Ishikawa (cell line): Measurements from ENCODE around the gene CLDN6.

Experiments
- CEBPB ChIP-seq: IDR thresholded peaks from 2 replicates; pipeline ENCODE4 v1.6.1; 2012
- CREB1 ChIP-seq: IDR thresholded peaks from 2 replicates; pipeline ENCODE4 v1.6.1; 2012; ENCODE audit warnings: low read depth
- EGR1 ChIP-seq: IDR thresholded peaks from 2 replicates; pipeline ENCODE4 v1.6.1; 2012
- EP300 ChIP-seq: IDR thresholded peaks from 2 replicates; pipeline ENCODE4 v1.6.1; 2012; ENCODE audit warnings: borderline replicate concordance
- FOXM1 ChIP-seq: IDR thresholded peaks from 2 replicates; pipeline ENCODE4 v1.6.1; 2012; ENCODE audit warnings: low read depth, borderline replicate concordance
- NFIC ChIP-seq: IDR thresholded peaks from 2 replicates; pipeline ENCODE4 v1.6.1; 2012
- RAD21 ChIP-seq: IDR thresholded peaks from 2 replicates; pipeline ENCODE4 v1.6.1; 2012; ENCODE audit warnings: low read depth
- REST ChIP-seq: IDR thresholded peaks from 2 replicates; pipeline ENCODE4 v1.6.1; 2012; ENCODE audit warnings: low read depth, mild to moderate bottlenecking
- TAF1 ChIP-seq: IDR thresholded peaks from 2 replicates; pipeline ENCODE4 v1.6.1; 2012; ENCODE audit warnings: low read depth, mild to moderate bottlenecking
- TCF12 ChIP-seq: IDR thresholded peaks from 2 replicates; pipeline ENCODE4 v1.6.1; 2012; ENCODE audit warnings: low read depth
- TEAD4 ChIP-seq: IDR thresholded peaks from 2 replicates; pipeline ENCODE4 v1.6.1; 2012
- YY1 ChIP-seq: IDR thresholded peaks from 2 replicates; pipeline ENCODE4 v1.6.1; 2012; ENCODE audit warnings: low read depth
- ZBTB7A ChIP-seq: IDR thresholded peaks from 2 replicates; pipeline ENCODE4 v1.6.1; 2012; ENCODE audit warnings: low read depth
- TF ChIP-seq, protein P1 (sequence below): IDR thresholded peaks from 2 replicates; pipeline ENCODE4 v1.6.1; 2012
- TF ChIP-seq, protein P2 (sequence below): IDR thresholded peaks from 2 replicates; pipeline ENCODE4 v1.6.1; 2012

CLDN6 gene

GRCh38 chr16:3009568-3010390, 8.2 kb downstream of the CLDN6 start:
- TF ChIP-seq TAF1 (0 out of 2 replicates have a peak, but pooled peaks have one; percentile 23), EP300 (peak; percentile 89), FOXM1 (peak; percentile 69; the same call in 1 of the 2 replicates), YY1 (peak; percentile 67), ZBTB7A (peak; percentile 97), TCF12 (peak; percentile 95), CREB1 (0 out of 2 replicates have a peak, but pooled peaks have one; percentile 17), EGR1 (no peak; the same call in 1 of the 2 replicates), RAD21 (no peak), CEBPB (peak; percentile 35; the same call in 1 of the 2 replicates), REST (no peak), NFIC (peak; percentile 86), TEAD4 (peak; percentile 96)
- TF ChIP-seq, protein P1, sequence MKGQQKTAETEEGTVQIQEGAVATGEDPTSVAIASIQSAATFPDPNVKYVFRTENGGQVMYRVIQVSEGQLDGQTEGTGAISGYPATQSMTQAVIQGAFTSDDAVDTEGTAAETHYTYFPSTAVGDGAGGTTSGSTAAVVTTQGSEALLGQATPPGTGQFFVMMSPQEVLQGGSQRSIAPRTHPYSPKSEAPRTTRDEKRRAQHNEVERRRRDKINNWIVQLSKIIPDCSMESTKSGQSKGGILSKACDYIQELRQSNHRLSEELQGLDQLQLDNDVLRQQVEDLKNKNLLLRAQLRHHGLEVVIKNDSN, result peak; percentile 27; the same call in 1 of the 2 replicates
- TF ChIP-seq, protein P2, sequence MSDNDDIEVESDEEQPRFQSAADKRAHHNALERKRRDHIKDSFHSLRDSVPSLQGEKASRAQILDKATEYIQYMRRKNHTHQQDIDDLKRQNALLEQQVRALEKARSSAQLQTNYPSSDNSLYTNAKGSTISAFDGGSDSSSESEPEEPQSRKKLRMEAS, result peak; percentile 73

GRCh38 chr16:3008690-3009037, 9.3 kb downstream of the CLDN6 start:
- TF ChIP-seq TCF12, result no peak
- TF ChIP-seq CEBPB, result no peak
- no peak for TF ChIP-seq ZBTB7A
- TF ChIP-seq NFIC, result no peak
- TF ChIP-seq, protein P1, result no peak
- TF ChIP-seq RAD21, result no peak
- TF ChIP-seq EGR1, result no peak
- no peak for TF ChIP-seq FOXM1
- TF ChIP-seq EP300, result no peak
- TF ChIP-seq TEAD4, result no peak
- TF ChIP-seq YY1, result no peak
- TF ChIP-seq CREB1, result no peak
- no peak for TF ChIP-seq TAF1
- TF ChIP-seq, protein P2, result no peak
- TF ChIP-seq REST, result no peak

GRCh38 chr16:3007957-3008689, 9.9 kb downstream of the CLDN6 start:
- no peak for TF ChIP-seq NFIC

DNA sequence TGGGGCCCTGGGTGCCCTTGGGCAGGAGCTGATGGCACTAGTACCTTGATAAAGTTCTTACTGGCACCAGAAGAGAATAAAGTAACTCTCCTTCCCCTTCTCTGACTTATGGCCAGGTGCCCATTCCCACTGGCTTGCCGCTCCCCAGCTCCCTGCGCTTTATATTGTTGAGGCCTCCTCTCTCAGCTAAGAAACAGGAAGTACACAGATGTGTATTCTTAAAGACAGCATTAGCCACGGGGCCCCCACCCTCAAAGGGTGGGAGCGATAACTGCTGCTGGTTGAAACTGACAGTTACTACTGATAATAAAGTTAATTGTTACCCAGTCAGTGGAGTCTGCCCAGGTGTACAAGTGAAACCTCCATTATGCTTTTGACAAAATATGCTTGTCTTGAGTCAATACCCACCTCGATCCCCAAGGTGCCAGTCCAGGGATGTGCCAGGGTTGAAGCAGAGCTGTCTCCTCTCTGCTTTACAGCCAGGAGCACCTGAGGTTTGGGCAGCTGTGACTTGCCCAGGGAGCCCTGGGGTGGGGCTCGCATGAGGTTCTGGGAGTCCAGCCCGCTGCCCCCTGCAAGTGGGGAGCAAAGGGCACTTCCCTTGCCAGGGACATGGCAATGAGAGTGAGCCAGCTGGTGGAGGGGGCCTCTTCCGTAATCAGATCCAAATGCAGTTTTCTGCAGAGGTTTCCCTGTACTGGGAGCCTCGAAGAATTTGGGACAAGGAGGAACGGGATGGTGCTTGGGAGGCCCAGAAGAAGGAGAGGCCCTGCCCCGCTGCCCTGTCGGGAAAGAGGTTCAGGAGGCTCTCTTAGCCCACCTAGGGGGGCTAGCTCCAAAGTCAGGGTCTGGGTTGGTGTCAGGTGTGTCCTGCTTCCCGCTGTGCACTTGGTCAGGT, 10.7 kb downstream of the CLDN6 start:
- TF ChIP-seq REST (no peak), TAF1 (no peak), EGR1 (no peak), FOXM1 (no peak), YY1 (no peak), TCF12 (no peak), ZBTB7A (no peak), NFIC (no peak)
- TF ChIP-seq, protein P1, result no peak
- TF ChIP-seq, protein P2, result no peak
